ENCODE measurements around the gene PARP6. TPM values are rescaled to one million over a fixed set of nuclear protein-coding genes. Genes with fewer than 3 reads are reported as not detected.
A peak's percentile ranks its signal among the peaks of the same experiment; 100 is the strongest.

The PARP6 gene
- total and polyA plus RNA-seq, 4 donors = 4.3 to 15.3 (median 9.3) TPM

- TF ChIP-seq, protein P1, sequence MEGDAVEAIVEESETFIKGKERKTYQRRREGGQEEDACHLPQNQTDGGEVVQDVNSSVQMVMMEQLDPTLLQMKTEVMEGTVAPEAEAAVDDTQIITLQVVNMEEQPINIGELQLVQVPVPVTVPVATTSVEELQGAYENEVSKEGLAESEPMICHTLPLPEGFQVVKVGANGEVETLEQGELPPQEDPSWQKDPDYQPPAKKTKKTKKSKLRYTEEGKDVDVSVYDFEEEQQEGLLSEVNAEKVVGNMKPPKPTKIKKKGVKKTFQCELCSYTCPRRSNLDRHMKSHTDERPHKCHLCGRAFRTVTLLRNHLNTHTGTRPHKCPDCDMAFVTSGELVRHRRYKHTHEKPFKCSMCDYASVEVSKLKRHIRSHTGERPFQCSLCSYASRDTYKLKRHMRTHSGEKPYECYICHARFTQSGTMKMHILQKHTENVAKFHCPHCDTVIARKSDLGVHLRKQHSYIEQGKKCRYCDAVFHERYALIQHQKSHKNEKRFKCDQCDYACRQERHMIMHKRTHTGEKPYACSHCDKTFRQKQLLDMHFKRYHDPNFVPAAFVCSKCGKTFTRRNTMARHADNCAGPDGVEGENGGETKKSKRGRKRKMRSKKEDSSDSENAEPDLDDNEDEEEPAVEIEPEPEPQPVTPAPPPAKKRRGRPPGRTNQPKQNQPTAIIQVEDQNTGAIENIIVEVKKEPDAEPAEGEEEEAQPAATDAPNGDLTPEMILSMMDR (IDR thresholded peaks at IDR 0.05; ENCODE audit: low read depth, low read length, missing input control) = peak; percentile 98
- TF ChIP-seq GABPA (IDR thresholded peaks at IDR 0.05 in 1 of 2, conservative IDR thresholded peaks at IDR 0.05 in 1 of 2) = no peak
- TF ChIP-seq NR2F2 (IDR thresholded peaks at IDR 0.05) = no peak
- peak in 1 of 2 donors; percentile 58 for TF ChIP-seq RXRA (IDR thresholded peaks at IDR 0.05)
These were observed 72.6 kb downstream of the PARP6 start (continued) for GRCh38 chr15:72199721-72200212.

DNA sequence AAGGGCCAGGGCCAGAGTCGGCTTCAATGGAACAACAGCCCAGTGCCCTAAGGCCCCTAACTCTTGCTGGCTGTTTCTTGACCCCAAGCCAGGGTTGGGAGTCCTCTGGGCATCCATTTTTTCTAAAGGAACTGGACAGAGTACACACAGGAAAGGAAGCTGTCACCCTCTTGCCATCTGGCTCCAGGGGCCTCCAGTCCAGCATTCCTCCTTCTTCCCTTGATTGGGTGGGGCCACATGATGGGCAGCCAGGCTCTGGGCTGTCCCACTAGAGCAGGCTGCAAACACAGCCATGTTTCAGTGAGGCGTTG lies 73.2 kb downstream of the PARP6 start:
- Histone ChIP-seq H3K27me3 (ENCODE audit: control insufficient read depth in 4 of 4, insufficient read depth in 4 of 4, low read length in 3 of 4) (peaks cover 0 to 7% (median 0%) of the 10 kb centered on the region in 4 donors), H3K9me3 (ENCODE audit: control insufficient read depth in 4 of 4, low read length in 3 of 4) (no peaks in the 10 kb centered on the region), H3K36me3 (ENCODE audit: control insufficient read depth in 4 of 4, insufficient read depth in 3 of 4, low read depth in 1 of 4, low read length in 3 of 4) (peaks cover 0 to 9% (median 2%) of the 10 kb centered on the region in 4 donors), H3K4me3 (ENCODE audit: low read depth in 1 of 3, low read length in 3 of 3) (no peak overlapping the region), H3K4me1 (ENCODE audit: control insufficient read depth in 4 of 4, insufficient read depth in 4 of 4, low read length in 3 of 4) (peaks cover 0 to 11% (median 4%) of the 10 kb centered on the region in 4 donors), H3K9ac (ENCODE audit: low read depth in 1 of 2, low read length in 2 of 2) (no peak overlapping the region), H3K27ac (ENCODE audit: low read depth in 1 of 2, low read length in 2 of 2) (no peak overlapping the region)
- WGBS = 89% methylated on average over 2 of the region's 2 CpGs
- TF ChIP-seq SP1 (IDR thresholded peaks at IDR 0.05) = no peak
- TF ChIP-seq EGR1 (IDR thresholded peaks at IDR 0.05; ENCODE audit: low read depth in 2 of 2) = no peak
- TF ChIP-seq MAX (IDR thresholded peaks at IDR 0.05) = no peak
- TF ChIP-seq NR2F2 (IDR thresholded peaks at IDR 0.05) = no peak
- no peak for DNase-seq (ENCODE audit: low spot score)

DNA sequence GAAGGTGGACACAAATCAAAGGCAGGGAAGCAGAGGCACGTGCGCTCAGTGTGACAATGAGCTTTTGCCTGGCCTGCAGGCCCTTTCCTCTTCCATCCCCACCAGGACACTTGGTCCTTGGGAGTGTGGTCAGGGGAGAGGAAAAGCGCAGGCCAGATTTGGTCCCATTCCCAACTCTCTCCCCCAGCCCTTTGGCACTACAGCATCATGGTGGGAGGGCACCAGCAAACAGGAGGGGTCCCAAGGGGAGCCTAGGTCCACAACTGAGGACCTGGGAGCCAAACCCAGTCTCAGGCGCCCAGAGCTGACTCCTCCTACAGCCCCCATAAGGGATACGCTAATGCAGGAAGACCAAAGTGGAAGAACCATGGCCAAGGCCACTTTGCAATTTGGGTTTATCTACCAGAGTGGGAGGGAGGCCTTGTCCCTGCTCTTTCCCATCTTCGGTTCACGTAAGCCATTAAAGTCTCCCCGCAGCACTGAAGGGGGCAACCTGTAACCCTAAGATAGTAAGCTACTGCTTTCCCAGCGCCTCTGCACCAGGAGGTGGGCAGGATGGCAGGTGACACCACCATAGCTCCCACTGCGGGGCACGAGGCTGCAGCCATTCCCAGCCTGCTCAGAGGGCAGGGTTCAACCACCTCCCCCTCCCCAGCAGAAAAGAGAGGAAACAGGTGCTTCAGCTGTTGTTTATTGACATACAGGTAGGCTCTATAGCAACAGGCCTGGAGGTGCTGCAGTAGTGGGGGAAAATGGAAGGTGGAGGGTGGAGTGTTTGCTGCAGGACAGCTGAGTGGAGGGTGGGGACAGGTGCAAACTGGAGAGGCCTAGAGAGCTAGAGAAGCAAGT lies 73.8 kb downstream of the PARP6 start:
- 75% methylated on average over 11 of the region's 11 CpGs for WGBS
- Histone ChIP-seq H3K9ac (ENCODE audit: low read depth in 1 of 2, low read length in 2 of 2) (no peak overlapping the region), H3K27ac (ENCODE audit: low read depth in 1 of 2, low read length in 2 of 2) (no peak overlapping the region), H3K4me1 (ENCODE audit: control insufficient read depth in 4 of 4, insufficient read depth in 4 of 4, low read length in 3 of 4) (peaks cover 0 to 11% (median 4%) of the 10 kb centered on the region in 4 donors), H3K9me3 (ENCODE audit: control insufficient read depth in 4 of 4, low read length in 3 of 4) (no peaks in the 10 kb centered on the region), H3K36me3 (ENCODE audit: control insufficient read depth in 4 of 4, insufficient read depth in 3 of 4, low read depth in 1 of 4, low read length in 3 of 4) (peaks cover 0 to 9% (median 2%) of the 10 kb centered on the region in 4 donors), H3K27me3 (ENCODE audit: control insufficient read depth in 4 of 4, insufficient read depth in 4 of 4, low read length in 3 of 4) (peaks cover 0 to 7% (median 0%) of the 10 kb centered on the region in 4 donors), H3K4me3 (ENCODE audit: low read depth in 1 of 3, low read length in 3 of 3) (no peak overlapping the region)
- TF ChIP-seq, protein P1 (IDR thresholded peaks at IDR 0.05; ENCODE audit: low read depth, low read length, missing input control) = no peak
- TF ChIP-seq FOXA1 (IDR thresholded peaks at IDR 0.05) = no peak
- no peak for TF ChIP-seq JUND (IDR thresholded peaks at IDR 0.05)
- no peak for TF ChIP-seq RAD21 (IDR thresholded peaks at IDR 0.05)
- no peak for TF ChIP-seq HNF4G (IDR thresholded peaks at IDR 0.05)
- TF ChIP-seq ZBTB33 (IDR thresholded peaks at IDR 0.05) = no peak
- TF ChIP-seq MAX (IDR thresholded peaks at IDR 0.05) = no peak
- no peak for TF ChIP-seq REST (IDR thresholded peaks at IDR 0.05)
- no peak for TF ChIP-seq EGR1 (IDR thresholded peaks at IDR 0.05; ENCODE audit: low read depth in 2 of 2)
- no peak for TF ChIP-seq GABPA (IDR thresholded peaks at IDR 0.05 in 1 of 2, conservative IDR thresholded peaks at IDR 0.05 in 1 of 2)
- TF ChIP-seq RXRA (IDR thresholded peaks at IDR 0.05) = no peak
- no peak for TF ChIP-seq YY1 (IDR thresholded peaks at IDR 0.05)
- no peak for TF ChIP-seq SP1 (IDR thresholded peaks at IDR 0.05)
- TF ChIP-seq FOXA2 (IDR thresholded peaks at IDR 0.05) = no peak
- no peak for TF ChIP-seq NR2F2 (IDR thresholded peaks at IDR 0.05)
- TF ChIP-seq, protein P2, sequence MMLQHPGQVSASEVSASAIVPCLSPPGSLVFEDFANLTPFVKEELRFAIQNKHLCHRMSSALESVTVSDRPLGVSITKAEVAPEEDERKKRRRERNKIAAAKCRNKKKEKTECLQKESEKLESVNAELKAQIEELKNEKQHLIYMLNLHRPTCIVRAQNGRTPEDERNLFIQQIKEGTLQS (IDR thresholded peaks at IDR 0.05) = no peak
- no peak for TF ChIP-seq HNF4A (conservative IDR thresholded peaks at IDR 0.05)
- no peak for TF ChIP-seq TAF1 (conservative IDR thresholded peaks at IDR 0.05)
- no peak for DNase-seq (ENCODE audit: low spot score)

All from liver (tissue), 9 donors.